Lower lobe of right lung (tissue), 2 donors: ENCODE results near the gene LINGO1. TPM values are rescaled to one million over a fixed set of nuclear protein-coding genes. Genes with fewer than 3 reads are reported as not detected.

ENCODE experiments used
- ATAC-seq, 2 donors: fragments of 200-7000 bp; cut with Tn5 transposase; one replicate each; pipeline ENCODE4 v1.9.1; 2020 to 2022; ENCODE audit warnings: mild to moderate bottlenecking in 2 of 2, moderate library complexity in 2 of 2
- DNase-seq: peaks from one replicate; pipeline ENCODE4 v3.0.0-alpha.2; 2020
- H3K27ac ChIP-seq: fragments of 200-600 bp; one replicate; pipeline ENCODE4 v1.8.0; 2022
- H3K27me3 ChIP-seq: fragments of 200-600 bp; one replicate; pipeline ENCODE4 v1.8.0; 2022; ENCODE audit warnings: low read depth
- H3K36me3 ChIP-seq: fragments of 200-600 bp; one replicate; pipeline ENCODE4 v1.8.0; 2022; ENCODE audit warnings: mild to moderate bottlenecking
- H3K4me1 ChIP-seq: fragments of 200-600 bp; one replicate; pipeline ENCODE4 v1.8.0; 2022
- H3K4me3 ChIP-seq: fragments of 200-600 bp; one replicate; pipeline ENCODE4 v1.8.0; 2022; ENCODE audit warnings: mild to moderate bottlenecking
- H3K9me3 ChIP-seq: fragments of 200-600 bp; one replicate; pipeline ENCODE4 v1.8.0; 2022
- intact Hi-C: fragments of 100-400 bp; cut with DNase I; formaldehyde crosslinking; loops from one replicate; pipeline ENCODE4 v1.11.0; 2022
- total RNA-seq: library from RNA; stranded (reverse); fragmentation: NEBNext Ultra II Directional; extraction: Animal tissue kit (Norgen Biotek cat#: 25700); gene quantifications from one replicate; pipeline ENCODE4 v1.2.1, GENCODE V29; 2021
- TF ChIP-seq, protein P1 (sequence below): fragments of 200-600 bp; IDR thresholded peaks from one replicate; pipeline ENCODE4 v1.8.0; 2022; ENCODE audit warnings: antibody characterized with exemption, mild to moderate bottlenecking
- donor health status: DM: no; HTN: yes; CAD: no; lungs with severe emphysema.

The LINGO1 gene
- total RNA-seq, 1 donor from 2014 or later = 0.86 TPM

DNA sequence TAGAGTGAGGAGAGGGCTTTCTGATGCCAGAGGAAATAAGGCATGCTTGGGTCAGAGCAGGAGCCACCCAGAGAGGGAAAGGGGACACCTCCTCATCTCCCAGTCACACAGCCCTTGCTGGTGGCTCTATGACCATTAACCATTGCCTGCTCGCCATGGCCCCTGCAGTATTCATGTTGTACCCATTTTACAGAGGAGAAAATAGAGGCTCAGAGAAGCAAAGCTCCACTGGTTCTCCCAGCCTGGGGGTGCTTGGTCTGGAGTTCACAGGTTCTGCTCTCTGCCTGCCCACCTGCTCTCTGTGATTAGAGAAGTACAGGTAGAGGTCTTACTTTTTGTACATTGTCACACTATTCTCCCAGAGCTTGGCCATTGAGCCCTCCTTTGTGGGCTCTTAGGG, 56.2 kb downstream of the LINGO1 start:
- no peaks in the 10 kb centered on the region for H3K9me3 ChIP-seq
- H3K4me1 ChIP-seq = no peaks in the 10 kb centered on the region
- H3K36me3 ChIP-seq = no peaks in the 10 kb centered on the region
- TF ChIP-seq, protein P1, sequence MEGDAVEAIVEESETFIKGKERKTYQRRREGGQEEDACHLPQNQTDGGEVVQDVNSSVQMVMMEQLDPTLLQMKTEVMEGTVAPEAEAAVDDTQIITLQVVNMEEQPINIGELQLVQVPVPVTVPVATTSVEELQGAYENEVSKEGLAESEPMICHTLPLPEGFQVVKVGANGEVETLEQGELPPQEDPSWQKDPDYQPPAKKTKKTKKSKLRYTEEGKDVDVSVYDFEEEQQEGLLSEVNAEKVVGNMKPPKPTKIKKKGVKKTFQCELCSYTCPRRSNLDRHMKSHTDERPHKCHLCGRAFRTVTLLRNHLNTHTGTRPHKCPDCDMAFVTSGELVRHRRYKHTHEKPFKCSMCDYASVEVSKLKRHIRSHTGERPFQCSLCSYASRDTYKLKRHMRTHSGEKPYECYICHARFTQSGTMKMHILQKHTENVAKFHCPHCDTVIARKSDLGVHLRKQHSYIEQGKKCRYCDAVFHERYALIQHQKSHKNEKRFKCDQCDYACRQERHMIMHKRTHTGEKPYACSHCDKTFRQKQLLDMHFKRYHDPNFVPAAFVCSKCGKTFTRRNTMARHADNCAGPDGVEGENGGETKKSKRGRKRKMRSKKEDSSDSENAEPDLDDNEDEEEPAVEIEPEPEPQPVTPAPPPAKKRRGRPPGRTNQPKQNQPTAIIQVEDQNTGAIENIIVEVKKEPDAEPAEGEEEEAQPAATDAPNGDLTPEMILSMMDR = no peak
- DNase-seq (no peak), ATAC-seq (no peak)
- no peak overlapping the region for H3K27ac ChIP-seq
- no peaks in the 10 kb centered on the region for H3K27me3 ChIP-seq
- intact Hi-C loops = no loop called here
- no peak overlapping the region for H3K4me3 ChIP-seq

DNA sequence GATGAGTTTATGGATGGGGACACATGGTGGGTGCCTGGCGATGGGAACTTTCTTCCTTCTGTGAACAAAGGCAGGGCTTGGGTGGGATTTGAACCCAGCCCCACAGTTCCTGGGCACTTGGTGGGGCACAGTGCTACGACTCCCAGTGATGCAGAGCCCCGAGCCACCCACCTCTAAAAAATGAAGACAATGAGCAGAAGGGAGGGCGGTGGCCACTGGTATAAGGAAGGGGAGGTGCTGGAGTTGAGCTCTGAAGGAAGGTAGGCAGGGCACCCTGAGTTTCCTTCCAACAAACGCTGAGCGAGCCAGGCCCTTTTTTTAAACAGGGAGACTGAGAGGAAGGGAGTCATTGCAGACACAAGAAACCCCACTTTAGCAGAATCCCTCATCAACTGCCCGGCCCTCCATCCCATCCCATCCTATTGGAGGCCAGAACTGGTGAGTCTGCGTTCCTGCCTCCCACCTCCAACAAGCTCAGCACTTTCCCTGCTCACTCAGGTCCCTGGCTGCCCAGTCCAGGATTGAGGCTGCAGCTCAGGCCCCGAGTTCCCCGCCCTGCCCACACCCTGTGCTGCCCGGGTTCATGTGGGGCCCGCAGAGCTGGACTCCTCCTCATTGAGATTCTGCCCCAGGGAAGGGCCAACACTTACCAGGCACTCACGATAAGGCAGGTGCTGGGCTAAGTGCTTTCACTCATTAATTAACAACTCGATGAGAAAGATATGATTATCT, 57.3 kb downstream of the LINGO1 start:
- DNase-seq (no peak), ATAC-seq (peak in 1 of 2 donors; percentile 42)
- Histone ChIP-seq H3K4me3 (no peak overlapping the region), H3K27me3 (no peaks in the 10 kb centered on the region), H3K36me3 (no peaks in the 10 kb centered on the region), H3K4me1 (no peaks in the 10 kb centered on the region), H3K9me3 (no peaks in the 10 kb centered on the region), H3K27ac (no peak overlapping the region)
- intact Hi-C loops = no loop called here
- TF ChIP-seq, protein P1 = no peak

DNA sequence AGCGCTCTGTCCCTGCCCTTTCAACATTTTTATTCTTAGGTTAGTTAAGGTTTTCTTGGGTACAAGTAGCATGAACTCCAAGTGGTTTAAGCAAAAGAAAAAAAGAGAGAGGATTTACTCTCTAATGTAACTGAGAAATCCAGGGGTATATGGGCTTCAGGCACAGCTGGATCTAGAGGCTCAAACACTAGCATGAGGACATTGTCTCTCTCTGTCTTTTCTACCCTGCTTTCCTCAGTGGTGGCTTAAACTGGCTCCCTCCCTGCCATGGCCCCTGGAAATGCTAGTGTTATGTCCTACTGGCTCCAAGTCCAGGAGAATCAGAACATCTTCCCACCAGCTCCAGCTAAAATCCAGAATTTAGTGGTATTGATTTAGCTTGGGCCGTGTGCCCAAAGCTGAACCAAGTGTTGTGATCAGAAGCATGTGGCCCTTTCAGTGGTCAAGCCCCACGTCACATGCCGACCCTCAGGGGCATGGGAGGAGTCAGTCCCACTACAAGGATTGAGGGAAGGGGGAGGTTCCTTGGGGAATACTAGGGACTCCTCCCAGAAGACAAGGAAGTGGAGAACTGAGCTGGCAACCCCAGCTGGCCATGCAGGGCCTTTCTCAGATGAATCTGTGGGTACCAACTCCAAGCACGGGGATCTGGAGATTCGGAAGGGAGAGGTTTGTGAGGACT, 58.0 kb downstream of the LINGO1 start:
- intact Hi-C loops = no loop called here
- TF ChIP-seq, protein P1 = no peak
- Histone ChIP-seq H3K4me1 (peaks cover 3% of the 10 kb centered on the region), H3K4me3 (no peak overlapping the region), H3K36me3 (no peaks in the 10 kb centered on the region), H3K9me3 (no peaks in the 10 kb centered on the region), H3K27me3 (no peaks in the 10 kb centered on the region), H3K27ac (no peak overlapping the region)
- ATAC-seq (no peak), DNase-seq (no peak)

DNA sequence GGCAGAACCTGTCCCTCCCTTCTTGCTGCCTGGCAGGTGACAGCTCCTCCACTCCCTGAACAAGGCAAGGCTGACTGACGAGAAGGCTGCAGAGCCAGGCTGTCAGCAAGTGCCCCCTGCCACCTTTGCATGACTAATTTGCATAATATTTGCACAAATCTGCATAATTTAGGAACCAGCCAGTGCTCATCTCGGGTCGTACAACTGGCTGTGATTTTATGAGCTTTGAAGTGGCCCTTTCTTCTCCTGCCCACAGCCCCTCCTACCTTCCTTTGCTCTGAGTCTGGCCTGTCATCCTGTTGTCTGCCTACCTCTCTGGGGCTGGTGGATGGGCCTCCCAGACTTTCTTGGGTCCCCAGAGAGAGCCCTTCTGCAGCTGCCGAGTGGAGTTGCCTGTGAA, 58.9 kb downstream of the LINGO1 start:
- no peak overlapping the region for H3K27ac ChIP-seq
- H3K9me3 ChIP-seq = no peaks in the 10 kb centered on the region
- peaks cover 5% of the 10 kb centered on the region for H3K4me1 ChIP-seq
- TF ChIP-seq, protein P1 = no peak
- H3K4me3 ChIP-seq = no peak overlapping the region
- intact Hi-C loops = no loop called here
- H3K36me3 ChIP-seq = no peaks in the 10 kb centered on the region
- DNase-seq (no peak), ATAC-seq (no peak)
- no peaks in the 10 kb centered on the region for H3K27me3 ChIP-seq

DNA sequence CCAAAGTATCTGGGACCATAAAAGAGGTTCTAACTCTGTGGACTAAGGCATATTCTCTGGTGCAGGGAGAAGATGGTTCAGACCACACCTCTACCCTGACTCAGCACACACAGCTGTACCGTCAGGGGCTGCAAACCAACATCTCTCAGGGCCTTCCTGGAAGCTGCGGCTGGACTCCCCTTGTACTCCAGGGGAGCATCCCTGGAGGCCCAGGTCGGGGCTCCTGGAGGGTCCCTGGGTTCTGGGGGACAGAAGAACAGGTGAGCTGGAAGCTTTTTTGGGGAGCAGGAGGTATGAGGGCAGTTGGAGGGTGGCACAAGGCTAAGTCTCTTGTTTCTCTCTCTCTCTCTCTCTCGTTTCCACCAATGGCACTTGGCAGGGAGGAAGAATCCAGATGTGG, 60.5 kb downstream of the LINGO1 start:
- TF ChIP-seq, protein P1 = no peak
- intact Hi-C loops = no loop called here
- H3K4me1 ChIP-seq = peaks cover 5% of the 10 kb centered on the region
- no peaks in the 10 kb centered on the region for H3K27me3 ChIP-seq
- H3K4me3 ChIP-seq = no peak overlapping the region
- no peaks in the 10 kb centered on the region for H3K9me3 ChIP-seq
- ATAC-seq = no peak
- H3K36me3 ChIP-seq = no peaks in the 10 kb centered on the region
- H3K27ac ChIP-seq = no peak overlapping the region
- DNase-seq = no peak
